Mesendoderm (in vitro differentiated cells): ENCODE data around the gene NLRP10. TPM values are rescaled to one million over a fixed set of nuclear protein-coding genes. Genes with fewer than 3 reads are reported as not detected.

Experiments
- small RNA-seq: library from polyadenylated mRNA; stranded (forward); fragments of <200 nt; extraction: miRNeasy Mini kit (QIAGEN cat#:217004); gene quantifications from one replicate; pipeline ENCODE3, GENCODE V24; 2013; ENCODE audit not compliant: insufficient read depth

NLRP10 gene

Small RNAs within 50 kb of the gene (small RNA-seq; reads per million reads assigned to genes)
- gene COX6CP5: not detected
